Measurements from ENCODE around the gene TTC39B. TPM values are rescaled to one million over a fixed set of nuclear protein-coding genes. Genes with fewer than 3 reads are reported as not detected.

Gene TTC39B
- total and polyA plus RNA-seq, 4 donors = 1.8 to 11.7 (median 2.8) TPM

DNA sequence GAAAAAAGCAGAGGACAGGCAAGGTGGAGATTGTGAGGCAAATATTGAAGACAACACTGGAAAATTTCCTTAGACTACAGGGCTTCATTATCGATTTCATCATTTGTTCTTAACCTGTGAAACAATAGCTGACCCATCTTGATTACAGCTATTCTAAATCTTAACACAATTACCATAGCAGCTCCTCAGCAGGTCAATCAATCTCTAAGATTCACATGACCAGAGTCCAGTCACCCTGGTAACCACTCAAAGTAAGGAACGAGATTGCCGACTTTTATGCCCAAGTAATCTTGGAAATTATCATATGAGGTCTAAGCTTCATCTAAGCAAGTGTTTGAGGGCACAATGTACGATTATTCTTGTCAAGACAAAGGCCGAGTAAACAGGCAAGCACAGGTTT, 93.8 kb downstream of the TTC39B start:
- H3K4me1 ChIP-seq (ENCODE audit: control insufficient read depth in 4 of 4, insufficient read depth in 4 of 4, low read length in 3 of 4) = peaks cover 2 to 11% (median 8%) of the 10 kb centered on the region in 4 donors
- H3K27ac ChIP-seq (ENCODE audit: low read depth in 1 of 2, low read length in 2 of 2) = no peak overlapping the region
- WGBS = 67% methylated on average over 5 of the region's 5 CpGs
- no peak for DNase-seq (ENCODE audit: low spot score)
- H3K27me3 ChIP-seq (ENCODE audit: control insufficient read depth in 4 of 4, insufficient read depth in 4 of 4, low read length in 3 of 4) = no peaks in the 10 kb centered on the region
- H3K4me3 ChIP-seq (ENCODE audit: low read depth in 1 of 3, low read length in 3 of 3) = no peak overlapping the region
- H3K9ac ChIP-seq (ENCODE audit: low read depth in 1 of 2, low read length in 2 of 2) = no peak overlapping the region
- H3K36me3 ChIP-seq (ENCODE audit: control insufficient read depth in 4 of 4, insufficient read depth in 3 of 4, low read depth in 1 of 4, low read length in 3 of 4) = peaks cover 0 to 5% (median 0%) of the 10 kb centered on the region in 4 donors
- H3K9me3 ChIP-seq (ENCODE audit: control insufficient read depth in 4 of 4, low read length in 3 of 4) = no peaks in the 10 kb centered on the region
- TF ChIP-seq, protein P1, sequence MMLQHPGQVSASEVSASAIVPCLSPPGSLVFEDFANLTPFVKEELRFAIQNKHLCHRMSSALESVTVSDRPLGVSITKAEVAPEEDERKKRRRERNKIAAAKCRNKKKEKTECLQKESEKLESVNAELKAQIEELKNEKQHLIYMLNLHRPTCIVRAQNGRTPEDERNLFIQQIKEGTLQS (IDR thresholded peaks at IDR 0.05) = no peak
- TF ChIP-seq SP1 (IDR thresholded peaks at IDR 0.05) (no peak), HNF4G (IDR thresholded peaks at IDR 0.05) (no peak), FOXA2 (IDR thresholded peaks at IDR 0.05) (no peak), EGR1 (IDR thresholded peaks at IDR 0.05; ENCODE audit: low read depth in 2 of 2) (no peak), FOXA1 (IDR thresholded peaks at IDR 0.05) (no peak), YY1 (IDR thresholded peaks at IDR 0.05) (no peak), JUND (IDR thresholded peaks at IDR 0.05) (no peak), TAF1 (conservative IDR thresholded peaks at IDR 0.05) (no peak), NR2F2 (IDR thresholded peaks at IDR 0.05) (no peak), GABPA (IDR thresholded peaks at IDR 0.05 in 1 of 2, conservative IDR thresholded peaks at IDR 0.05 in 1 of 2) (no peak), HNF4A (conservative IDR thresholded peaks at IDR 0.05) (no peak), RAD21 (IDR thresholded peaks at IDR 0.05) (no peak), RXRA (IDR thresholded peaks at IDR 0.05) (no peak)
- TF ChIP-seq, protein P2, sequence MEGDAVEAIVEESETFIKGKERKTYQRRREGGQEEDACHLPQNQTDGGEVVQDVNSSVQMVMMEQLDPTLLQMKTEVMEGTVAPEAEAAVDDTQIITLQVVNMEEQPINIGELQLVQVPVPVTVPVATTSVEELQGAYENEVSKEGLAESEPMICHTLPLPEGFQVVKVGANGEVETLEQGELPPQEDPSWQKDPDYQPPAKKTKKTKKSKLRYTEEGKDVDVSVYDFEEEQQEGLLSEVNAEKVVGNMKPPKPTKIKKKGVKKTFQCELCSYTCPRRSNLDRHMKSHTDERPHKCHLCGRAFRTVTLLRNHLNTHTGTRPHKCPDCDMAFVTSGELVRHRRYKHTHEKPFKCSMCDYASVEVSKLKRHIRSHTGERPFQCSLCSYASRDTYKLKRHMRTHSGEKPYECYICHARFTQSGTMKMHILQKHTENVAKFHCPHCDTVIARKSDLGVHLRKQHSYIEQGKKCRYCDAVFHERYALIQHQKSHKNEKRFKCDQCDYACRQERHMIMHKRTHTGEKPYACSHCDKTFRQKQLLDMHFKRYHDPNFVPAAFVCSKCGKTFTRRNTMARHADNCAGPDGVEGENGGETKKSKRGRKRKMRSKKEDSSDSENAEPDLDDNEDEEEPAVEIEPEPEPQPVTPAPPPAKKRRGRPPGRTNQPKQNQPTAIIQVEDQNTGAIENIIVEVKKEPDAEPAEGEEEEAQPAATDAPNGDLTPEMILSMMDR (IDR thresholded peaks at IDR 0.05; ENCODE audit: low read depth, low read length, missing input control) = no peak
- TF ChIP-seq, protein P3, sequence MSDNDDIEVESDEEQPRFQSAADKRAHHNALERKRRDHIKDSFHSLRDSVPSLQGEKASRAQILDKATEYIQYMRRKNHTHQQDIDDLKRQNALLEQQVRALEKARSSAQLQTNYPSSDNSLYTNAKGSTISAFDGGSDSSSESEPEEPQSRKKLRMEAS (IDR thresholded peaks at IDR 0.05) = no peak
- TF ChIP-seq, protein P4, sequence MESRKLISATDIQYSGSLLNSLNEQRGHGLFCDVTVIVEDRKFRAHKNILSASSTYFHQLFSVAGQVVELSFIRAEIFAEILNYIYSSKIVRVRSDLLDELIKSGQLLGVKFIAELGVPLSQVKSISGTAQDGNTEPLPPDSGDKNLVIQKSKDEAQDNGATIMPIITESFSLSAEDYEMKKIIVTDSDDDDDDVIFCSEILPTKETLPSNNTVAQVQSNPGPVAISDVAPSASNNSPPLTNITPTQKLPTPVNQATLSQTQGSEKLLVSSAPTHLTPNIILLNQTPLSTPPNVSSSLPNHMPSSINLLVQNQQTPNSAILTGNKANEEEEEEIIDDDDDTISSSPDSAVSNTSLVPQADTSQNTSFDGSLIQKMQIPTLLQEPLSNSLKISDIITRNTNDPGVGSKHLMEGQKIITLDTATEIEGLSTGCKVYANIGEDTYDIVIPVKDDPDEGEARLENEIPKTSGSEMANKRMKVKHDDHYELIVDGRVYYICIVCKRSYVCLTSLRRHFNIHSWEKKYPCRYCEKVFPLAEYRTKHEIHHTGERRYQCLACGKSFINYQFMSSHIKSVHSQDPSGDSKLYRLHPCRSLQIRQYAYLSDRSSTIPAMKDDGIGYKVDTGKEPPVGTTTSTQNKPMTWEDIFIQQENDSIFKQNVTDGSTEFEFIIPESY (IDR thresholded peaks at IDR 0.05) = no peak
- TF ChIP-seq, protein P5, sequence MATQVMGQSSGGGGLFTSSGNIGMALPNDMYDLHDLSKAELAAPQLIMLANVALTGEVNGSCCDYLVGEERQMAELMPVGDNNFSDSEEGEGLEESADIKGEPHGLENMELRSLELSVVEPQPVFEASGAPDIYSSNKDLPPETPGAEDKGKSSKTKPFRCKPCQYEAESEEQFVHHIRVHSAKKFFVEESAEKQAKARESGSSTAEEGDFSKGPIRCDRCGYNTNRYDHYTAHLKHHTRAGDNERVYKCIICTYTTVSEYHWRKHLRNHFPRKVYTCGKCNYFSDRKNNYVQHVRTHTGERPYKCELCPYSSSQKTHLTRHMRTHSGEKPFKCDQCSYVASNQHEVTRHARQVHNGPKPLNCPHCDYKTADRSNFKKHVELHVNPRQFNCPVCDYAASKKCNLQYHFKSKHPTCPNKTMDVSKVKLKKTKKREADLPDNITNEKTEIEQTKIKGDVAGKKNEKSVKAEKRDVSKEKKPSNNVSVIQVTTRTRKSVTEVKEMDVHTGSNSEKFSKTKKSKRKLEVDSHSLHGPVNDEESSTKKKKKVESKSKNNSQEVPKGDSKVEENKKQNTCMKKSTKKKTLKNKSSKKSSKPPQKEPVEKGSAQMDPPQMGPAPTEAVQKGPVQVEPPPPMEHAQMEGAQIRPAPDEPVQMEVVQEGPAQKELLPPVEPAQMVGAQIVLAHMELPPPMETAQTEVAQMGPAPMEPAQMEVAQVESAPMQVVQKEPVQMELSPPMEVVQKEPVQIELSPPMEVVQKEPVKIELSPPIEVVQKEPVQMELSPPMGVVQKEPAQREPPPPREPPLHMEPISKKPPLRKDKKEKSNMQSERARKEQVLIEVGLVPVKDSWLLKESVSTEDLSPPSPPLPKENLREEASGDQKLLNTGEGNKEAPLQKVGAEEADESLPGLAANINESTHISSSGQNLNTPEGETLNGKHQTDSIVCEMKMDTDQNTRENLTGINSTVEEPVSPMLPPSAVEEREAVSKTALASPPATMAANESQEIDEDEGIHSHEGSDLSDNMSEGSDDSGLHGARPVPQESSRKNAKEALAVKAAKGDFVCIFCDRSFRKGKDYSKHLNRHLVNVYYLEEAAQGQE (IDR thresholded peaks at IDR 0.05) = no peak
